ENCODE measurements around the gene UGT2B17.
A peak's percentile ranks its signal among the peaks of the same experiment; 100 is the strongest.
"Not testable (repeated sequence)": the region's sequence is repeated elsewhere in the genome, so short reads cannot be mapped to it uniquely, and the experiment has no call there.

Gene UGT2B17

GRCh38 chr4:68503462-68503861 lies 72.7 kb downstream of the UGT2B17 start:
- H3K36me3 ChIP-seq (ENCODE audit: control insufficient read depth, insufficient read depth, low read length); H3K9ac ChIP-seq; H3K4me1 ChIP-seq; H3K4me2 ChIP-seq (ENCODE audit: low read length); H3K79me2 ChIP-seq; H3K27ac ChIP-seq; H3K27me3 ChIP-seq (ENCODE audit: control insufficient read depth, insufficient read depth, low read length); H2AFZ ChIP-seq; H3K4me3 ChIP-seq (ENCODE audit: low read depth, low read length); H3K9me3 ChIP-seq (ENCODE audit: control insufficient read depth, low read length): not testable (repeated sequence)

GRCh38 chr4:68499021-68499420 lies 77.1 kb downstream of the UGT2B17 start:
- no peak overlapping the region for H3K4me3 ChIP-seq (ENCODE audit: low read depth, low read length)
- H3K36me3 ChIP-seq (ENCODE audit: control insufficient read depth, insufficient read depth, low read length) = no peaks in the 10 kb centered on the region
- no peak for TF ChIP-seq CTCF (IDR thresholded peaks at IDR 0.05)

GRCh38 chr4:68498413-68499007 lies 77.6 kb downstream of the UGT2B17 start:
- Histone ChIP-seq H3K9me3 (ENCODE audit: control insufficient read depth, low read length) (no peaks in the 10 kb centered on the region), H3K9ac (no peak overlapping the region), H3K79me2 (no peaks in the 10 kb centered on the region), H3K4me1 (no peaks in the 10 kb centered on the region), H3K27ac (no peak overlapping the region), H3K4me3 (ENCODE audit: low read depth, low read length) (no peak overlapping the region), H3K4me2 (ENCODE audit: low read length) (no peak overlapping the region), H2AFZ (no peak overlapping the region), H3K27me3 (ENCODE audit: control insufficient read depth, insufficient read depth, low read length) (no peaks in the 10 kb centered on the region), H3K36me3 (ENCODE audit: control insufficient read depth, insufficient read depth, low read length) (no peaks in the 10 kb centered on the region)
- TF ChIP-seq CTCF (IDR thresholded peaks at IDR 0.05) = peak; percentile 53

More at GRCh38 chr4:68499021-68499420, 77.1 kb downstream of the UGT2B17 start:
- no peak overlapping the region for H3K27ac ChIP-seq
- no peaks in the 10 kb centered on the region for H3K4me1 ChIP-seq
- H3K27me3 ChIP-seq (ENCODE audit: control insufficient read depth, insufficient read depth, low read length) = no peaks in the 10 kb centered on the region
- H2AFZ ChIP-seq = no peak overlapping the region
- no peak overlapping the region for H3K4me2 ChIP-seq (ENCODE audit: low read length)
- no peaks in the 10 kb centered on the region for H3K79me2 ChIP-seq
- no peak overlapping the region for H3K9ac ChIP-seq
- H3K9me3 ChIP-seq (ENCODE audit: control insufficient read depth, low read length) = no peaks in the 10 kb centered on the region

- Histone ChIP-seq H3K9me3 (ENCODE audit: control insufficient read depth, low read length) (no peaks in the 10 kb centered on the region), H3K79me2 (no peaks in the 10 kb centered on the region), H3K4me3 (ENCODE audit: low read depth, low read length) (no peak overlapping the region), H3K9ac (no peak overlapping the region), H3K27ac (no peak overlapping the region), H3K4me1 (no peaks in the 10 kb centered on the region), H3K4me2 (ENCODE audit: low read length) (no peak overlapping the region), H2AFZ (no peak overlapping the region), H3K27me3 (ENCODE audit: control insufficient read depth, insufficient read depth, low read length) (no peaks in the 10 kb centered on the region), H3K36me3 (ENCODE audit: control insufficient read depth, insufficient read depth, low read length) (no peaks in the 10 kb centered on the region)
- no peak for TF ChIP-seq CTCF (IDR thresholded peaks at IDR 0.05)
These were observed 81.4 kb downstream of the UGT2B17 start for GRCh38 chr4:68494688-68495087.

GRCh38 chr4:68490826-68491457 lies 85.2 kb downstream of the UGT2B17 start:
- Histone ChIP-seq H2AFZ (no peak overlapping the region), H3K4me3 (ENCODE audit: low read depth, low read length) (no peak overlapping the region), H3K36me3 (ENCODE audit: control insufficient read depth, insufficient read depth, low read length) (no peaks in the 10 kb centered on the region), H3K27ac (no peak overlapping the region), H3K4me1 (no peaks in the 10 kb centered on the region), H3K27me3 (ENCODE audit: control insufficient read depth, insufficient read depth, low read length) (no peaks in the 10 kb centered on the region), H3K9me3 (ENCODE audit: control insufficient read depth, low read length) (no peaks in the 10 kb centered on the region), H3K9ac (no peak overlapping the region), H3K79me2 (no peaks in the 10 kb centered on the region), H3K4me2 (ENCODE audit: low read length) (no peak overlapping the region)
- no peak for TF ChIP-seq CTCF (IDR thresholded peaks at IDR 0.05)

Data from parathyroid adenoma (tissue), 2 donors.